Kidney (tissue), 14 donors: ENCODE measurements around the gene MEGF10. TPM values are rescaled to one million over a fixed set of nuclear protein-coding genes. Genes with fewer than 3 reads are reported as not detected.

Source experiments
- DNase-seq, 5 donors: peaks; one replicate each; pipeline ENCODE4 v3.0.0-alpha.2; 2013 to 2020
- FAIRE-seq: peaks from 2 replicates; lab custom pipeline; 2012; peaks lifted over from hg19 to GRCh38; lab: Jason Lieb, UNC
- H3K27ac ChIP-seq, 2 donors: one replicate each; pipeline ENCODE4 v1.7.0; 2013; ENCODE audit warnings: low read depth in 2 of 2, low read length in 2 of 2, inconsistent platforms in 1 of 2
- H3K27me3 ChIP-seq: one replicate; pipeline ENCODE4 v1.7.1; 2013; ENCODE audit warnings: low read length, inconsistent platforms; ENCODE audit not compliant: control insufficient read depth, insufficient read depth
- H3K36me3 ChIP-seq, 3 donors: one replicate each; pipeline versions ENCODE4 v1.7.0 to v1.7.1; 2013; ENCODE audit warnings: low read length in 3 of 3, control low read depth in 1 of 3, inconsistent platforms in 1 of 3; ENCODE audit not compliant: insufficient read depth in 3 of 3, control insufficient read depth in 2 of 3
- H3K4me1 ChIP-seq, 3 donors: one replicate each; pipeline versions ENCODE4 v1.7.0 to v1.7.1; 2013; ENCODE audit warnings: low read length in 3 of 3, inconsistent platforms in 1 of 3, low read depth in 1 of 3; ENCODE audit not compliant: control insufficient read depth in 2 of 3, insufficient read depth in 2 of 3
- H3K4me3 ChIP-seq, 3 donors: one replicate each; pipeline versions ENCODE4 v1.7.0 to v1.8.1; 2013; ENCODE audit warnings: low read length in 3 of 3, control low read depth in 1 of 3, inconsistent platforms in 1 of 3
- H3K9ac ChIP-seq, 3 donors: one replicate each; pipeline versions ENCODE4 v1.7.0 to v1.7.1; 2013; ENCODE audit warnings: low read length in 3 of 3, control low read depth in 1 of 3, inconsistent platforms in 1 of 3
- H3K9me3 ChIP-seq, 3 donors: one replicate each; pipeline versions ENCODE4 v1.7.0 to v1.7.1; 2013; ENCODE audit warnings: low read length in 3 of 3, control low read depth in 1 of 3, inconsistent platforms in 1 of 3; ENCODE audit not compliant: control insufficient read depth in 2 of 3, insufficient read depth in 1 of 3
- intact Hi-C: fragments of 100-400 bp; cut with DNase I; formaldehyde crosslinking; loops from one replicate; pipeline ENCODE4 v1.11.1; 2022
- polyA plus RNA-seq: library from polyadenylated mRNA; stranded (reverse); fragments of 350-450 nt; fragmentation: Illumina TruSeq; extraction: RNeasy Lipid Tissue Mini Kit (QIAGEN cat#74804); gene quantifications from one replicate; pipeline ENCODE4 v1.2.3, GENCODE V29; 2014; ENCODE audit warnings: low read depth, low replicate concordance; ENCODE audit not compliant: insufficient read depth
- total RNA-seq: library from RNA; stranded (reverse); fragmentation: NEBNext Ultra II Directional; extraction: Animal tissue kit (Norgen Biotek cat#: 25700); gene quantifications from one replicate; pipeline ENCODE4 v1.2.1, GENCODE V29; 2021
- TF ChIP-seq, protein P1 (sequence below): IDR thresholded peaks from 3 replicates; pipeline ENCODE4 v1.5.1; 2012; ENCODE audit warnings: mild to moderate bottlenecking, moderate library complexity, borderline replicate concordance; ENCODE audit not compliant: insufficient read depth; ENCODE audit errors: extremely low read depth
- donor health status: control.
- donor health status: control.
- donor health status: control.
- donor health status: control.
- donor health status: control.
- donor health status: DM: yes; HTN: yes; CAD: no.
- donor health status: Normal renal cell carcinoma (clear cell type).

Gene MEGF10
- total and polyA plus RNA-seq, 2 donors from 2014 or later = 0.09 to 0.25 TPM

DNA sequence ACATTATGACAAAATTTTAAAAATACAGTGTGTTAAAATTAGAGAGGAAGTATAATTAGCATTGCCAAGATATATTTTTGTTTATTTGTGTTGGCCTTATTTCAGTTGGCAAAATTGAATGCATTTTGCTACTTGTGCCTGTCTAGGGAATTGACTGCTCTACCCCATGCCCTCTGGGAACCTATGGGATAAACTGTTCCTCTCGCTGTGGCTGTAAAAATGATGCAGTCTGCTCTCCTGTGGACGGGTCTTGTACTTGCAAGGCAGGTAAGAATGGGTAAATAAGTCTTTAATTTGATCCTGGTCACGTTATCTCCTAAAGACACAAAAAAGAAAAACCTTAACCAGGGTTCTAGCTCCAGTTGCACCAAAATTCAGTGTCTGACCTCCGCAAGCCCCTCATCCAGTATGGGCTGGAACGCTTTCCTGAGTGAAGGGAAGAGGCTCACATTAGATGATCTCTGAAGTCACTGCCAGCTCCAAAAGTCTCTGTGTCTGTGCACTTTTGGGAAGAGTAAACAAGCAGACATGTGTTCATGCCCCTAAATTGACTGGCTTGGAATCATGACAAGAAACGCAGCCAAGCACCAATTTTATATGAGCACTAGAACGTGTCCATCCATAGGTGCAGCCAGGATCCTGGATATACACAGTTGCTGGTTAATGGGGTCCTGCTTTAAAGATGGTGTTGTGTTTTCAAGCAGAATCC is 128.5 kb downstream of the MEGF10 start:
- TF ChIP-seq, protein P1, sequence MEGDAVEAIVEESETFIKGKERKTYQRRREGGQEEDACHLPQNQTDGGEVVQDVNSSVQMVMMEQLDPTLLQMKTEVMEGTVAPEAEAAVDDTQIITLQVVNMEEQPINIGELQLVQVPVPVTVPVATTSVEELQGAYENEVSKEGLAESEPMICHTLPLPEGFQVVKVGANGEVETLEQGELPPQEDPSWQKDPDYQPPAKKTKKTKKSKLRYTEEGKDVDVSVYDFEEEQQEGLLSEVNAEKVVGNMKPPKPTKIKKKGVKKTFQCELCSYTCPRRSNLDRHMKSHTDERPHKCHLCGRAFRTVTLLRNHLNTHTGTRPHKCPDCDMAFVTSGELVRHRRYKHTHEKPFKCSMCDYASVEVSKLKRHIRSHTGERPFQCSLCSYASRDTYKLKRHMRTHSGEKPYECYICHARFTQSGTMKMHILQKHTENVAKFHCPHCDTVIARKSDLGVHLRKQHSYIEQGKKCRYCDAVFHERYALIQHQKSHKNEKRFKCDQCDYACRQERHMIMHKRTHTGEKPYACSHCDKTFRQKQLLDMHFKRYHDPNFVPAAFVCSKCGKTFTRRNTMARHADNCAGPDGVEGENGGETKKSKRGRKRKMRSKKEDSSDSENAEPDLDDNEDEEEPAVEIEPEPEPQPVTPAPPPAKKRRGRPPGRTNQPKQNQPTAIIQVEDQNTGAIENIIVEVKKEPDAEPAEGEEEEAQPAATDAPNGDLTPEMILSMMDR = no peak
- FAIRE-seq = no peak
- intact Hi-C loops = no loop called here
- Histone ChIP-seq H3K4me3 (no peak overlapping the region), H3K27me3 (no peaks in the 10 kb centered on the region), H3K27ac (no peak overlapping the region), H3K9ac (no peak overlapping the region), H3K4me1 (no peaks in the 10 kb centered on the region), H3K9me3 (no peaks in the 10 kb centered on the region), H3K36me3 (no peaks in the 10 kb centered on the region)
- DNase-seq = no peak

DNA sequence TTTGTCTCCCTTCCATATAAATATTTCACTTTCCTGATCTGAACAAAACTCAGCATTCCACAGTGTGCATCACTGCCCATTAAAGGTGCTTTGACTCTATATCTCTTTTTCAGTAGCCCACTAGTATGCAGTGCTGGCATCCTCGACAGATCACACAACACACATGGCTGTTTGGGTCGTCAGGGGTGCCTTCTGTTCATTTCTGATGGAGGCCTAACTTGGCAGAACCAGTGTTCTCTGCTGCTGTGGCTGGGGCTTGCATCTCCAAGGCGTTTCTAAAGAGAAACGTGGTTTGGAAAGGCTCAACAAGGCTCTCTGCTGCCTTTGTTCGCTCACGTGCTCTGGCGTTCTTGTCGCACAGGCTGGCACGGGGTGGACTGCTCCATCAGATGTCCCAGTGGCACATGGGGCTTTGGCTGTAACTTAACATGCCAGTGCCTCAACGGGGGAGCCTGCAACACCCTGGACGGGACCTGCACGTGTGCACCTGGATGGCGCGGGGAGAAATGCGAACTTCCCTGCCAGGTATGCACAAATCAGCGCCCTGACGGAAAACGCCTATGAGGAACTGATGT is 129.2 kb downstream of the MEGF10 start:
- no peak overlapping the region for H3K9ac ChIP-seq
- no peaks in the 10 kb centered on the region for H3K27me3 ChIP-seq
- no peak overlapping the region for H3K4me3 ChIP-seq
- no peaks in the 10 kb centered on the region for H3K9me3 ChIP-seq
- FAIRE-seq = no peak
- intact Hi-C loops = no loop called here
- H3K27ac ChIP-seq = no peak overlapping the region
- no peaks in the 10 kb centered on the region for H3K36me3 ChIP-seq
- TF ChIP-seq, protein P1 = no peak
- no peaks in the 10 kb centered on the region for H3K4me1 ChIP-seq
- no peak for DNase-seq

DNA sequence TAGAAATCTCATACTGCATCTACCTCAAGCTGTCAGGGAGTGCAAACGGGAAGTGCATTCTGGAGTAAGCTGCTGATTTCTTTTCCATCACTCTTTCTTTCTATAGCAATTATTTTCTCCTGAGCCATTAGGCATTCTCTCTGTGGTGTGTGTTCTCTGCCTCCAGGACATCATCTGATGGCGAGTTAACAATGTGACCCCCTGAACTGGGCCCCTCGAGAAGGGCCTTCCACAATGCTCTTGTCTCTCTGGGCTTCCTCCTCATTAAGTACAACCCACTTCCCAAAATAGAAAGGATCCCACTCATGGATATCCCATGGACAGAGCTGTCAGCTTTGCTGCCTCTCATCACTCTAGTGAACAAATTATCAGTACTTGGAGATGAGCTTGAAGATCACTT is 130.2 kb downstream of the MEGF10 start:
- DNase-seq = no peak

More for the DNA sequence above, 130.2 kb downstream of the MEGF10 start:
- no peak overlapping the region for H3K9ac ChIP-seq
- TF ChIP-seq, protein P1 = no peak
- intact Hi-C loops = no loop called here
- H3K27me3 ChIP-seq = no peaks in the 10 kb centered on the region
- no peak overlapping the region for H3K4me3 ChIP-seq
- H3K9me3 ChIP-seq = no peaks in the 10 kb centered on the region
- H3K27ac ChIP-seq = no peak overlapping the region
- FAIRE-seq = no peak
- H3K4me1 ChIP-seq = no peaks in the 10 kb centered on the region
- no peaks in the 10 kb centered on the region for H3K36me3 ChIP-seq
